ENCODE measurements around the gene RALGAPA1.
"Not testable (repeated sequence)": the region's sequence is repeated elsewhere in the genome, so short reads cannot be mapped to it uniquely, and the experiment has no call there.

The RALGAPA1 gene

GRCh38 chr14:35699791-35700444 is 109.2 kb downstream of the RALGAPA1 start:
- no peak for DNase-seq (ENCODE audit: low spot score)

GRCh38 chr14:35696575-35696974 is 112.5 kb downstream of the RALGAPA1 start:
- no peak for DNase-seq (ENCODE audit: low spot score)

- no peak for DNase-seq (ENCODE audit: low spot score)
These were observed 113.0 kb downstream of the RALGAPA1 start for GRCh38 chr14:35696119-35696518.

GRCh38 chr14:35695647-35696046 is 113.4 kb downstream of the RALGAPA1 start:
- no peak for DNase-seq (ENCODE audit: low spot score)

- DNase-seq (ENCODE audit: low spot score), result no peak
These were observed 114.0 kb downstream of the RALGAPA1 start for GRCh38 chr14:35695072-35695471.

- DNase-seq (ENCODE audit: low spot score), result no peak
These were observed 120.1 kb downstream of the RALGAPA1 start for GRCh38 chr14:35689000-35689460.

- DNase-seq (ENCODE audit: low spot score), result no peak
These were observed 120.8 kb downstream of the RALGAPA1 start for GRCh38 chr14:35688126-35688826.

GRCh38 chr14:35687335-35687939 is 121.7 kb downstream of the RALGAPA1 start:
- peak; percentile 66 for DNase-seq (ENCODE audit: low spot score)

GRCh38 chr14:35683688-35684087 is 125.4 kb downstream of the RALGAPA1 start:
- DNase-seq (ENCODE audit: low spot score), result not testable (repeated sequence)

GRCh38 chr14:35682802-35683201 is 126.3 kb downstream of the RALGAPA1 start:
- no peak for DNase-seq (ENCODE audit: low spot score)

GRCh38 chr14:35678403-35679028 is 130.6 kb downstream of the RALGAPA1 start:
- no peak for DNase-seq (ENCODE audit: low spot score)

- no peak for DNase-seq (ENCODE audit: low spot score)
These were observed 139.3 kb downstream of the RALGAPA1 start for GRCh38 chr14:35669782-35670181.

GRCh38 chr14:35666429-35667043 is 142.6 kb downstream of the RALGAPA1 start:
- no peak for DNase-seq (ENCODE audit: low spot score)

GRCh38 chr14:35661875-35662274 is 147.2 kb downstream of the RALGAPA1 start:
- DNase-seq (ENCODE audit: low spot score), result no peak

- DNase-seq (ENCODE audit: low spot score), result no peak
These were observed 156.1 kb downstream of the RALGAPA1 start for GRCh38 chr14:35653045-35653444.

- DNase-seq (ENCODE audit: low spot score), result no peak
These were observed 165.6 kb downstream of the RALGAPA1 start for GRCh38 chr14:35643513-35643912.

- DNase-seq (ENCODE audit: low spot score), result no peak
These were observed 171.2 kb downstream of the RALGAPA1 start for GRCh38 chr14:35637851-35638250.

- DNase-seq (ENCODE audit: low spot score), result no peak
These were observed 171.8 kb downstream of the RALGAPA1 start for GRCh38 chr14:35637269-35637668.

- peak; percentile 11 for DNase-seq (ENCODE audit: low spot score)
These were observed 176.4 kb downstream of the RALGAPA1 start for GRCh38 chr14:35632676-35633075.

GRCh38 chr14:35632271-35632670 is 176.8 kb downstream of the RALGAPA1 start:
- DNase-seq (ENCODE audit: low spot score), result no peak

- DNase-seq (ENCODE audit: low spot score), result no peak
These were observed 177.9 kb downstream of the RALGAPA1 start for GRCh38 chr14:35631071-35631805.

- no peak for DNase-seq (ENCODE audit: low spot score)
These were observed 180.1 kb downstream of the RALGAPA1 start for GRCh38 chr14:35628989-35629388.

Measured in pons (tissue), 1 donor.